Activated effector memory CD4-positive, alpha-beta T cell treated with anti-CD3 and anti-CD28 coated beads, Interleukin-2, amount 50 U/mL, for 16 hours (primary cell): ENCODE results near the gene TOM1L2.
"Not testable (repeated sequence)": the region's sequence is repeated elsewhere in the genome, so short reads cannot be mapped to it uniquely, and the experiment has no call there.

Experiments used
- DNase-seq: peaks from one replicate; pipeline ENCODE4 v3.0.0-alpha.2; 2020

TOM1L2 gene

DNA sequence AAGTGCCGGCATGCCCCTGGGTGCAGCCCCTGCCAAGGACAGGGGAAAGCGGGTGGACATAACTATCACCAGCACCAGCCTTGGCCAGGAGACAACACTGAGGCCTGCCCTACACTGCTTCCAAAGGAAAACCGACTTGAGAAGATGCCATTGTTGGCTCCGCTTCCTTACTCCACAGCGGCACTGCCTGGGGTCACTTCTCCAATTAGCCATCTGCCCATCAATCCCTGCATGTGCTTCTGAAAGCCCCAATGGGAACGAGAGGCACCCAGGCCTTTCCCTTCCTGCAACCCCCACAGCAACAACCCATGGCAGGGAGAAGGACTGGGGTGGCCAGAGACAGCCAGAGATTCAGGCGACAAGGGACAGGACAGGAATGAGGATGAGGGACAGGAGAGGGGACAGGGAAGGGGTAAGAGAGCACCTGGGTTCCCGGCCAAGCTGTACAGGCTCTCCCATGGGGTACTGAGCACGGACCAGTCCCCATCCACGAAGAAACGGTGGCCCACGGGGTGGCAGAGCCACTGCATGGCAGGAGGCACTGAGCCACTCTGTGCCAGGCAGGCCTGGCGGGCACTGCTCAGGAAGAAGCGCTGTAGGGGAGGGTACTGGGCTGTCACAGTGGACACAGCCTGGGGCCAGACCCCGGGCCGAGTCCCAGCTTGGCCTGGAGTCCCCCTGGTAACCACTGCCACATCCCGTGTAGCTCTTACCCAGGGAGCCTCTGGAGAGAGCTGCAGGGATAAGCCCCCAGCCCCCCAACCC lies 156.6 kb downstream of the TOM1L2 start:
- DNase-seq = no peak

DNA sequence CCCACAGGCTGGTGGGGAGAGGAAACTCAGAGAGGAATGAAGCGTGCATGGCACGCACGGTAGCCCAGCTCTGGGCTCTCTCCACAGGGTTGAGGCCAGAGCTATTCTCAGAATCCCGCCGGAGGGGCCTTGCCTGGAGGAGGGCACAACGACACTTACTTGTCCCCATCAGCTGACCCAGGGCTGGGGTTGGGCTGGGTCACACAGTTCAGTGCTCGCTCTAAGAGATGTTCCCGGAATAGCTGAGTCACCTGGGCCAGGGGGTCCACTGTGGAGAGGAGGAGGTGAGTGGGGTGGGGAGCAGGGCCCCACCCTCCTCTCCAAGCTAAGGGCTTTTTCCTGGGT lies 157.2 kb downstream of the TOM1L2 start:
- no peak for DNase-seq

DNA sequence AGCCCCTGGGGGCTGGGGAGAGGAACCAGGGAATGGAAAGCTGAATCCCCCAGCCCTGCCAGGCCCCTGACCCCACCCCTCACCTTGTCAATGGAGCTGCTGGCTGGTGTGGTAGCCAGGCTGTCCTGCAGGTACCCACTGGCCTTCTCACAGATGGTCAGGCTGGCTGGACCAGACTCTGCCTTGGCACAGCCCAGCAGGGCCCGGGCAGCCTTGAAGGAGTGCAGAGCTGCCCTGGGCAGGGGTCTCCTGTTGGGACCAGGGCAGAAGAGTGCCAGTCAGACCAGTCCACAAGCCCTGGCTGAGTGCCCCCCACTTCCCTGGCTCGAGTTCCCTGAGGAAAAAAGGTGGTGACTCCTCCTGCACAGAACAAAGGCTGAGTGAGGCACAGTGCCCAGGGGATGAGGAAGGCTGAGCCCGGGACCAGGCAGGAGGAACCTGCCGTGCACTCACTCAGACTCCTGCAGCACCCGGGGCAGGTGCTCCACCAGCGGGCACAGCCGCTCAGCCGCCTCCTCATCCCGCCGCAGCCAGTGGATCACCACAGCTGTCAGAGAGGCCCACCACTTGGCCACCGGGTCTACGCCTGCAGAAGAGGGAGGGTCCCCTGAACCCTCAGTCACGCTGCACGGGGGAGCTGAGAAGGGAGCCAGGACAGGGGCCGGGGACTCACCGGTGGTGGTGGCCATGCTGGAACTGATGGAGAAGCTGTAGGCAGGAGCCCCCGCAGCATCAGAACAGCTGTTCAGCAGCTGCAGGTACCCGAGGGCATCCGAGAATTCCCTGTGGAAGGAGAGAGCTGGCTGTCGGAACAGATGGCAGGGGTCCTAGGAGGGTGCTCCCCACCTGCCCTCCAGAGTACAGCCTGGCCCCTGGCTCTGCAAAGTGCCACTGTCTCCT lies 157.8 kb downstream of the TOM1L2 start:
- DNase-seq = no peak

DNA sequence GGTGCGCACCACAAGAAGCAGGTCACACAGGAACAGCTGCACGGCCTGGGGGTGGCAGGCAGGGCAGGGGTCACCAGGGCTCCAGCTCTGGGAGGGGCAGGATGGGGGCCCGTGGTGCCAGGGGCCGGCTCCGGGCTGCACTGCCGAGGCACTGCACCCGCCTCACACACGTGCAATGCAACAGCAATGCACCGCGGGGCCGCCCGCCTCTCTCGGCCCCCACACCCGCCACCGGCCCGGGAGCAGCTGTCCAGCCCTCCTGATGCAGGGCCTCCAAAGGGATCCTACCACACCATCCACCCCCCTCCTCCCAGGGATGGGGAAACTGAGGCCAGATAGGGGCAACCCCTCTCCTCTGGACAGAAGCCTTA lies 158.5 kb downstream of the TOM1L2 start:
- DNase-seq = no peak

DNA sequence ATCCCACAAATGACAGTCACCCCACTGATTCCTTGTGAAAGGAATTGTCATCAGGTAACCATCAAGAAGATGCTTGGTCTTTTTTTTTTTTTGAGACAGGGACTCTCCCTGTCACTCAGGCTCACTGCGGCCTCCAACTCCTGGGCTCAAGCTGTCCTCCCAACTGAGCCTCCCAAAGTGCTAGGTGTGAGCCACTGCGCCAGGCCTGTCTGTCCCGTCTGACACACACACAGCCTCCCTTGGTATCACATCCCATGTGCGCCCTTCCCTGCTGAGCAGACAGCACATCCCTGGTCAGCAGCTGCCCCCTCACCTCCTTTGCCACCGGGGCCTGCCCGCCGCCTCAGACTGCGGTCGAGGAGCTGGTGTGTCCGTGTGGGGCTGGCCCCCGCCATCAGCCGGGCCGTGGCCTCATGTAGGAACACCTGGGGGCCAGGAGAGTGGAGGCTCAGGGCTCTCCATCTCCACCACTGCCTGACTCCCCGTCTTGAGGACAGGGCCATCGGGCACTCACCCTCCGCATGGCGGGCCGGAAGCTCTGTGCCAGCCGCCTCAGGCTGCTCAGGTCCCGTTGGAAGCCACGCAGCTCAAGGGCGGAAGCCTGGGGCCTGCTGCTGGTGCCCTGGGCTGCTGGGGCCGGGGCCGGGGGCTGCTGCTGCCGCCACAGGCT lies 159.0 kb downstream of the TOM1L2 start:
- no peak for DNase-seq

DNA sequence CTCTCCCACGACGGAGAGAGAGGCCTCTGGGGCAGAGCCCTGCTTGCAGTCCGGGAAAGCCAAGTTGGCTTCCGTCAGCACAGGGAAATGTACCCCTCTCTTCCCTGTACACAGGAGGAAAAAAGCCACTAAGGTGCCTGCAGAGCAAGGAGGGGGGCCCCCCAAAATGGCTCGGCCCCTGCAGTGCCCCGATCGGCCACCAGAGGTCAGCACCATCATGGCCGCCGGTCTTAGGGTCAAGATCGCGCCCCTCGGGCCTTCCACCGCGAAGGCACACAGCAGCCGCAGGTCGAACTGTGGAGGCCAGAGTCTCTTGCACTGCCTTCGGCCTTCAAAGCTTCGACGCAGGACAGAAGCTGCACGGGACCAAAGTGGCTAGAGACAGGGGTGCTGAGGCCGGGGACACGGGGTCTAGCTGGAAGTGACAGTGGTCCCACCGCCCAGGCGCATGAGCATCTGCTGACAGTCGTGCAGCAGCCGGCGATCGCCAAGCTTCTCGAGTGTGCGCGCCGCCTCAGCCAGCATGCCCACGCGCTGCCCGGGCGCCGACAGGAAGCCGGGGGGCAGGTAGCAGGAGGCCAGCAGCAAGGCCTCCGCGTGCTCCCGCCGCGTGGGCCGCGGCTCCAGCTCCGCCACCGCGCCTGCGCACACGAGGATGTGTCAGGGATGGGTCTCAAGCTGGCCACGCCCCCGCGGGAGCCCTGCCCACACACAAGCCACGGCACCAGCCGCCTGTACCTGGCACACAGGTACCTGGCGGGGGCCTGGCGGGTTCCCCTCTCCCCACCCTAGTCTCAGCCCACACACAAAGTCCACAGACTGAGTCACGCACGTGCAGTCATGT lies 159.8 kb downstream of the TOM1L2 start:
- peak; percentile 90 for DNase-seq

DNA sequence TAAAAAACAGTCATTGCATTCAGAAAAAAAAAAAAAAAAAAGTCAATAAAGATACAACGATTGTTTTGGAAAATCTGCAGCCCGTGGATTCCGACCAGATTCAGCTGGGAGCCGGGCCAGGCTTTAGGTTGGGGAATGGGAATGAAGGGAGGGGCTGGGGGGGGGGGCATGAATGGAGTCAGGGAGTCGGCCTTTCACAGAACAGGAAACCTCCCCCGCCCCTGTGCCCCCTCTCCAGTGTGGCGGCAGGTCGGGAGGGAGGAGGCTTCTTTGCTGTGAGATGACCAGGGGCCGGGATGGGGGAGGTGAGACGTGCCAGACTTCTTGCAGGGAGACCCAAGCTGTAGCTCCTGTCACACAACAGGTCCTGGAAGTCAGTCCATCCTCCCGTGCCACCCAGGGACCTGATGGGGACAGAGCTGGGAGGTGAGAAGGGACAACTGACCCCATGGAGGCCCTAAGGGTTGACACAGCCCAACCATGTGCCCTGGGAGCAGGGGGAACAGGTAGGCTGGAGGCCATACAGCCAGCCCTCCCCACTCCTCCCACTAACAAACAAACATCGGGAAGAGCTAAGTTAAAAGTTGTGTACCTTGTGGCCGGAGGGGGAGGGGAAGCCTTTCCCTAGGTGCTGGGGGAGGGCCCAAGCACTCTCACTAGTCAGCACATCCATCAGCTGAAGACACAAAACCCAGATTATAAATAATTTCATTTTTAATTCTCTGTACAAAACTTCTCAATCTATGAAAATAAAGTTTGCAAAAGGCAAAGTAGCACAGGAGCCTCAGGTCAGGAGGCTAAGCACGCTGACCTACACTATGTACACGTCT lies 160.6 kb downstream of the TOM1L2 start:
- DNase-seq = no peak

DNA sequence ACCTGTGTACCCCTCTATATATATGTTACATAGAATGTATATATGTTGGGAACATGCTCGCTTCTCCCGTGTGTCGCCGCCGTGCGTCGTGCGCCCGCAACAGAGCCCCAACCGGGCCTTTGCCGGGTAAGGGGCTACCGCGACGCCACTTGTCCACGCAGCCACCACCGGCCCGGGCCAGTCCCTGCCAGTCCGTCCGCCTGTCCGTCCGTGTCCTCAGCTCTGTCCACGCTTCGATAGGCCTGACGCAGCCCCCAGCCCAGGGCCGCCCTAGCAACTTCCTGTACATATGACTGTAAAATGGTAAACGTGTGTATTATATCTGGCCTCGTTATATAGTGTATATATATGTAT lies 161.3 kb downstream of the TOM1L2 start:
- DNase-seq = no peak

DNA sequence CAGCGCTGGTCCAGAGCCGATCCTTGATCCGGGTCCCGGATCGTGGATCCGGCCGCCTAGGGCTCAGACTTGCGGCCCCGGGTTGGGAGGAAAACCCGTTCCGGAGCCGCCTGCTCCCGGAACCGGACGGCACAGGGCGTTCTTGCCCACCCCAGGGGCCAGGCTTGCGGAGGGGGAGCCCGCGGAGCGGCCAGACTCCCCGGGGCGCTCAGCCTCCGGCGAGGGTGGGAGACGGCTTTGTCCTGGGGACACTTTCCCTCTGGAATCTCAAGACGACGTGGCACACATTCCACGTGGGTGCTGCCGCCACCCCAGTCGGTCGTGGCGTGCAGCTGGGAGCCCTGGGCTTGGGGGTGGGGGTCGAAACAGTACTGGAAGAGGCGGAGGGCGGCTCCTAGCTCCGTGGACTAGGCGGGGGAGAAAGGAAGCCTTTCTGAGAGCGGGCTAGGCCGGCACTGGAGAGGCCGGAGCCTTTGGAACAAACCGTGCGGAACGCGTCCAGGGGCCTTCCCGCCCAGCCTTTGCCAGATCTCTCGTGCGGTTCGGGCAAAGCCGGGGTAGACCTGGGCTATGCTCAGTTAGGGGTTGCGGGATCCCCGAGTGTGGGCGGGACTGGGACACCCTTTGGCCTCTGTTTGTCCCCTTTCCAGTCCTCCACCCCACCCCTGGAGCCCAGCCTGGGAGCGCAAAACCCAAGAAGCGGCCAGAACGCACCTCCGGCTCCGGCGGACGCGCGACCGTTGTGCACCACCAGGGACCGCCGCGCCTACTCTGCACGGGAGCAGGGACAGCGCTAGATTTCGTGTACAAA lies 161.9 kb downstream of the TOM1L2 start:
- DNase-seq = no peak

DNA sequence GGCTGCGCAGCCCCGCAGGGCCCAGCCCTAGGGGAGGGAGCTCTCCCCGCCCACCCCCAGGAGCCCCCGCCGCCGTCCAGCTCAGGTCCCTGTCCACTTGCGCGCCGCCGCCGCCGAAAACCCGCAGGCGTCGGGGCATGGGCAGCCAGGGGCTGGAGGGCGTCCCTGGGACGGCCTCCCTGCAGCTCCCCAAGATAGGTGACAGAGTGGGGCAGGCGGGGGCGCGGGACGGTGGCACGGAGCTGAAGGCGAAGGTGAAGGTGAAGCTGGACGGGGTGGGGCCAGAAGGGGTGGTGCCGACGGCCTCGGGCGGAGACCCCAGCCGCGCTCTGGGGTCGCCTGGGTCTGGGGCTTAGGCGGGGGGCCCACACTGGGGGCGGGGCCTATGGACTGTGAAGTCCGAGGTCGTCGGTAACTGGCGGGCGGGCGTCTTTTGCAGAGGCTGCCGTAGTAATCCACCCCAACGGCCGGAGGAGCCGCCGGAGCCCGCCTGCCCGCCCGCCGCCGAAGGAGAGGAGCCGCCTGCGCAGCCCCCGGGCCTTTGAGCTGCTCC lies 162.6 kb downstream of the TOM1L2 start:
- DNase-seq = no peak

DNA sequence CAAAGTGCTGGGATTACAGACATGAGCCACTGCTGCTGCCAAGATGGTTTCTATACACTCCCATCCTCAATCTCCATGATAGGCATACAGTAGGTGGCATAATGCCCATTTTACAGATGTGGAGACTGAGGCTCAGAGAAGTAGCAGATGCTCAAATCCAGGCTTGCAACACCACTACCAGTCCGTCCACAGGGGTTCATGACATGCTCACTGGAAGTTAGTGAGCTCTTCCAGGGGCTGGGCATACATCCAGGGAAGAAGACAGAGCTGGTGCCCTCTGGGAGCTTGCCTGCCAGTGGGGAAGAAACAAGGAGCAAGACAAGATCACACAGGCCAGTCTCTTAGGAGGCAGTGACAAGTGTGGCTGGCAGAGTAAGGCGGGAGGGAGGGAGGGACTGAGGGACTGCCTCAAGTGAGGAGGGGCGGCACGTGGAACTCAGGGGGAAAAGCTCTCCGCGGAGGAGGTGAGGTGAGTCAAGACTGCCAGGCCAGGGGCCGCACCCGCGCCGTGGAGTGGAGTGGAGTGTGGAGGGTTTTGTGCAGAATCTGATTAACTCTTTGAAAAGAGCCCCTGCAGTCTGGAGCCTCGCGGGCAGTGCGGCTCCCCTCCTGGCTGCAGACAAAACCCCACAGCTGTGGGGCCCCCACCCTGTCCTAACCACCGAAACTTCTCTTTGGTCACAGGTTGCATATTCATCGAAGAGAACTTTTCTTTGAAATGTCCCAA lies 163.3 kb downstream of the TOM1L2 start:
- no peak for DNase-seq

DNA sequence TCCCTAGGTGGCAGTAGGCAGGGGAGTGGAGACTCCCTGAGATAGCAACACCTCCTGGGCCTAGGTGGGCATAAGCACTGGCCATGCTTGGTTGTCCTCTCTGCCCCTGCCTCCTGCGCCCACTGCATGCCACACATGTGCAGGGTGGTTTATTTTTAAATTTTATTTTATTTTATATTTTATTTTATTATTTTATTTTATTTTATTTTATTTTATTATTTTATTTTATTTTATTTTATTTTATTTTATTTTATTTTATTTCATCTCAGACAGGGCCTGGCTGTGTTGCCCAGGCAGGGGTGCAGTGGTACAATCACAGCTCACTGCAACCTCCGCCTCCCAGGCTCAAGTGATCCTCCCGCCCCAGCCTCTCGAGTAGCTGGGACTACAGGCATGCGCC lies 164.0 kb downstream of the TOM1L2 start:
- not testable (repeated sequence) for DNase-seq

DNA sequence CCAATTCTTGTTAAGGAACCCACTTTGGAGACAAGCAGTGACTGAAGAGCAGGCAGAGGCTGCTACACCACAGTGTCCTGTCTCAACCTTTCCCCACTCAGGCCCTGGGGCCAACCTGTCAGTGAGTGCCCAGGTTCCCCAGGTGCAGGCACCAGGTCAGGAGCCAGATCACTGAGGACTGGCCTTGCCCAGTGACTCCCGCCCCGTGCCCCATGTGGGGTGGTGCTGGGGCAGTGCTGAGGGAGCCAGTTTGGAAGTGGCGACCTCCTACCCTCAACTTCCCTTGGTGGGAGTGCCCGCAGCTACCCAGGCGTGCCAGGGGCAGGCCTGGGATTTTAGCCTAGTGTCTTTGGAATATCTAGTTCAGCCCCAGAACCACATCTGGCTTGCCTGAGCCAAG lies 164.8 kb downstream of the TOM1L2 start:
- no peak for DNase-seq

DNA sequence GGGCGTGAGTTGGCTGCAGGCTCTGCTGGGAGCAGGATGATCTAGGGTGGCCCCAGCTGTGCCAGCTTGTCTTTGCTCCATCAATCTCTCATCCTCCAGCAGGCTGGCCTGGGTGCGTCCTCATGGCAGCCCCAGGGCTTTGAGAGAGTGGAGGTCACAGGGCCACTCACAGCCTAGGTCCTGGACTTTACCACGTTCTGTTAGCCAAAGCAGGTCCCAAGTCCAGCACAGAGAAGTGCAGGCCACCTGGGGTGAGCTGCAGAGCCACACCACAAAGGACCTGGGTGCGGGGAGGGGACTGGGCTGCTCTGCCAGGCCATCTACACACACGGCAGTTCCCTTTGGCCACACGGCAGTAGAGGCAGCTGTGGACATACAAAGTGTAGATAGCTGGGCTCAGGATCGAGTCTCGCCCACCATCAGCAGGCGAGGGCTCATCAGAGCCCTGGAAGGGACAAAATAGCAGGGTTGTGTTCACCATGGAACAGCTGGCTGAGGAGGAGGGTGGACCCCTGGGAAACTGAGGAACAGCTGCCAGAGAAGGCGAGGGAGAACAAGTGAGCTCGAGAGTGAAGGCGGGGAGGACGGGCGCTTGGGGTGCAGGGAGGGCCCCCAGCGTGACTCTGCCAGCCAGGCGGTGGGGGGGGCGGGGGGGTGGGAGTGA lies 165.5 kb downstream of the TOM1L2 start:
- no peak for DNase-seq

DNA sequence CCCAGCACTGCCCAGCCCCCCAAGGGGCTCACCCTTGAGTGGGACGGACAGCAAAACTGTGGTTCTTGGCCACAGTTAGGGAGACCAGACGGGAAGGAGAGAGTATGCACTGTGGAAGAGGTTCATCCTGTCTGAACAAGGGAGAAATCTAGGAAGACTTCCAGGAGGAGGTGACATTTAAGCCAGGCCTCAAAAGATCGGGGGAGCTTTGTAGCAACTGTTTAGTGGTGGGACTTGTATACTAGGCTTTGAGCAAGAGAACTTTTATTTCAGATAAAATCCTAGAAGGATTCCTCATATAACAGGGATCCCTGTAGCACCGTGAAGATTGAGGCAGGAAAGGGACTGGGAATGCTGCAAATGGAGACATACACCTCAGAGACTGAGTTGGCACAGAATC lies 166.2 kb downstream of the TOM1L2 start:
- no peak for DNase-seq

DNA sequence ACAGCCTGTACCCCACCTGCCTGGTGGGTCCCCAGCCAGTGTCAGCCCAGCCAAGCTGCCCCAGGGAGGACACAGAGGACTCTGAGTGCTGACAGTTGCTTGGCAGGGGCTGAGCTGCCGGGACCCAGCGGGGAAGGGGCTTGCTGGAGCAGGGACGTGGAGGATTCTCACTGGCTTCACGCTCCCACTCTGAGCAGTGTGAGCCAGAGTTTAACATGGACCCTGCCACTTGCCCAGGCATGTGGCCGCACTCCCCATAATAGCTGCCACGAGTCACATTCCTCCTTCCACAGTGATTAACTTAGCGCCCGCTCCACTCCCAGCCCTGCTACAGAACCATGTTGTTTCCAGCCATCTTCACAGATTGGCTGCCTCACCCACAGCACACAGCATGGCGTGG lies 166.6 kb downstream of the TOM1L2 start:
- DNase-seq = no peak

DNA sequence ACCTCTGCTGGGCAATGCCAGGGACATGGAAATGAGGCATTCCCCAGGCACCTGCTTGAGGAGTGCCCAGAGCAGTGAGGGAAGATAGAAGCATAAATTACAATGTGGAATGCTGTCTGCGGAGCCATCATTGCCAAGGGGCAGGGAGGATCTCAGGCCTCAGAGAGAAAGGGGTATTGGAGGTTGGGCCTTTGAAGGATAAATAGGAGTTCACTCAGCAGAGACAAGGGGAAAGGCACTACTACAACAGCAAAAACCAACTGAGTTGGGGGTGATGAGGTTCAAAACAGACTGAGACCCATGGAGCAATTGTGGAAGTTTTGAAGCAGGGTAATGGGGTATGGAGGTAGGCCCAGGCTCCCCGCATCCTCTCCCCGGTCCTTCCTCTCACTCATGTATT lies 168.2 kb downstream of the TOM1L2 start:
- DNase-seq = no peak

DNA sequence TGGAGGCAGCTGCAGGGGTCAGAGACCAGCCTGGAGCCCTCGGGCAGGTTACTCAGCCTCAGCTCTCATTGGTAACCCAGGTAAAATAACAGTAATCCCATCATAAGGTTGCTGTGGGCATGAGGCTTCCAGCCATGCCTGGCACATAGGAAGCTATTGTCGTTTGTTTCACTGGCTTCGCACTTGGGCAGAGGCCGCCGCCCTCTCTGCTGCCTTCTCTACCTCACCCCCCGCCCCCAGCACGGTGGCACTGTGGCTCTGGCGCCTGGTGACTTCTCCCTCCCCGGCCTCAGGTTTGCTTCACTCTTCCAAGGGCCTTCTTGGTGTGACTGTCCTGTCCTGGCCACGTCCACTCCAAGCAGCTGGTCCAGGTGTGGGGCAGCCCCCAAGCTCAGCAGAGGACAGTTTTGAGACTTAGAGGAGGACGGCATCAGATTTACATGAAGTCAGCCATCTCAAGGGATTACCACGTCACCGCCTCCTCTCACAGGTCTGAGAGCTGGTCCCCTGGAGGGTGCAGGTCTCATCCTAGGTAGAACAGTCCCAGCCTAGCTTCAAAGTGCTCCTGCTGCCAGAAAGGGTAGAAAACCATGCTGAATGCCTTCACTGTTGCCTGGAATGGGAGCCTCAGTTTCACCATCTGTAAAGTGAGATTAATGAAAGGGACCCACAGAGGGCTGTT lies 170.3 kb downstream of the TOM1L2 start:
- DNase-seq = no peak

DNA sequence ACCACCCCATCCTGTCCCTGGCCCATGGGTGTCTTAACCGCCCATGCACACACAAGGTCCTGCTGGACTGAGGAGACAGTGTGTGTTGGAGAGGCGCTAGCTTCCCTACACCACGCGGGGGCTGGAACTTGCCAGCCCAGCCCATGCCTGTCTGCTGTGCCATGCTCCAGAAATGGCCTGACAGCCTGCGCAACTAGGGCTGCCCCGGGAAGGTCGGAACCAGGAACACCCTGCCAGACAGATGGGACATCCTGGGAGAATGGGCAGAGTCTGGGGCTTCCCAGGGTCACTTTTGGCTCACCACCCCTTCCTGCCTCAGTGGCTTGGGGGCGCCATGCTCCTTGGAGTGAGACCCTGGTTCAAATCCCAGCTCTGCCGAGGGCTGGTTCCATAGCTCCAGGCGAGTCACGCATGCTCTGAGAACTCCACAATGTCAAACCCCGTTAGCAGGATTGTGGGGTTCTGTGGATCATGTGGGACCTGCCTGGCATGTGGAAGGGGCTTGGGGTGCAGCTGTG lies 171.6 kb downstream of the TOM1L2 start:
- no peak for DNase-seq
